Lung (tissue), 12 donors: ENCODE measurements around the gene MESD. TPM values are rescaled to one million over a fixed set of nuclear protein-coding genes. Genes with fewer than 3 reads are reported as not detected.

Experiments
- ATAC-seq: fragments of 200-7000 bp; cut with Tn5 transposase; one replicate; pipeline ENCODE4 v1.9.1; 2020; ENCODE audit warnings: moderate number of reproducible peaks; ENCODE audit not compliant: insufficient read depth, low FRiP score
- DNase-seq, 3 donors: peaks; one replicate each; pipeline ENCODE4 v3.0.0-alpha.2; 2013 to 2017
- H3K27ac ChIP-seq, 2 donors: one replicate each; pipeline ENCODE4 v1.5.1; 2013; ENCODE audit warnings: mild to moderate bottlenecking in 2 of 2, moderate library complexity in 2 of 2, control low read depth in 1 of 2, inconsistent platforms in 1 of 2, low read depth in 1 of 2, low read length in 1 of 2
- H3K27me3 ChIP-seq, 3 donors: one replicate each; pipeline ENCODE4 v1.5.1; 2013; ENCODE audit warnings: low read length in 2 of 3; ENCODE audit not compliant: control insufficient read depth in 3 of 3, insufficient read depth in 3 of 3
- H3K36me3 ChIP-seq, 4 donors: one replicate each; pipeline ENCODE4 v1.5.1; 2013; ENCODE audit warnings: low read length in 4 of 4, mild to moderate bottlenecking in 1 of 4, moderate library complexity in 1 of 4; ENCODE audit not compliant: control insufficient read depth in 4 of 4, insufficient read depth in 4 of 4
- H3K4me1 ChIP-seq, 5 donors: one replicate each; pipeline ENCODE4 v1.5.1; 2013; ENCODE audit warnings: low read length in 5 of 5, mild to moderate bottlenecking in 2 of 5, moderate library complexity in 1 of 5; ENCODE audit not compliant: control insufficient read depth in 5 of 5, insufficient read depth in 5 of 5
- H3K4me3 ChIP-seq: one replicate; pipeline ENCODE4 v1.5.1; 2013; ENCODE audit warnings: mild to moderate bottlenecking, control low read depth, moderate library complexity
- H3K9ac ChIP-seq, 2 donors: one replicate each; pipeline ENCODE4 v1.5.1; 2013; ENCODE audit warnings: low read length in 2 of 2, control low read depth in 1 of 2; ENCODE audit not compliant: insufficient read depth in 1 of 2
- H3K9me3 ChIP-seq, 4 donors: one replicate each; pipeline ENCODE4 v1.5.1; 2013; ENCODE audit warnings: low read length in 3 of 4, mild to moderate bottlenecking in 1 of 4, moderate library complexity in 1 of 4; ENCODE audit not compliant: control insufficient read depth in 4 of 4, insufficient read depth in 3 of 4
- CTCF ChIP-seq: IDR thresholded peaks from 2 replicates; pipeline ENCODE4 v1.5.1; 2012; ENCODE audit warnings: mild to moderate bottlenecking; ENCODE audit errors: control extremely low read depth, extremely low read depth
- WGBS, 2 donors: extraction: QIAGEN DNeasy Blood & Tissue Kit; methylation state at CpG; one replicate each; pipeline ENCODE4 v1.1.7; 2013; 5-methylcytosine and 5-hydroxymethylcytosine counted together
- polyA plus RNA-seq, 2 donors: library from polyadenylated mRNA; stranded (reverse); fragments of 200-250 nt; gene quantifications; one replicate each; pipeline ENCODE4 v1.2.1, GENCODE V29; 2013
- total RNA-seq, 2 donors: library from RNA; depleted of rRNA in 1 of 2; stranded (reverse); fragments of >200 nt in 1 of 2; gene quantifications; one replicate each; pipeline ENCODE4 v1.2.1, GENCODE V29; 2014 to 2021
- donor health status: control.
- donor health status: control.
- donor health status: Bipolar disorder and iron deficiency.
- donor health status: healthy.
- donor health status: DM: yes; HTN: yes; CAD: no.

Gene MESD
- total and polyA plus RNA-seq, 4 donors = 15.3 to 26.4 (median 21.9) TPM

GRCh38 chr15:81025721-81026370 is 36.2 kb upstream of the MESD start:
- no peak for ATAC-seq
- no peak overlapping the region for H3K27ac ChIP-seq
- WGBS, 2 donors = 82 to 89% methylated on average over 4 of the region's 4 CpGs
- peaks cover 0 to 4% (median 0%) of the 10 kb centered on the region in 4 donors for H3K9me3 ChIP-seq
- no peak overlapping the region for H3K4me3 ChIP-seq
- H3K27me3 ChIP-seq = no peaks in the 10 kb centered on the region
- no peaks in the 10 kb centered on the region for H3K36me3 ChIP-seq
- no peak for TF ChIP-seq CTCF
- no peak for DNase-seq
- H3K9ac ChIP-seq = no peak overlapping the region
- peaks cover 0 to 10% (median 7%) of the 10 kb centered on the region in 5 donors for H3K4me1 ChIP-seq

DNA sequence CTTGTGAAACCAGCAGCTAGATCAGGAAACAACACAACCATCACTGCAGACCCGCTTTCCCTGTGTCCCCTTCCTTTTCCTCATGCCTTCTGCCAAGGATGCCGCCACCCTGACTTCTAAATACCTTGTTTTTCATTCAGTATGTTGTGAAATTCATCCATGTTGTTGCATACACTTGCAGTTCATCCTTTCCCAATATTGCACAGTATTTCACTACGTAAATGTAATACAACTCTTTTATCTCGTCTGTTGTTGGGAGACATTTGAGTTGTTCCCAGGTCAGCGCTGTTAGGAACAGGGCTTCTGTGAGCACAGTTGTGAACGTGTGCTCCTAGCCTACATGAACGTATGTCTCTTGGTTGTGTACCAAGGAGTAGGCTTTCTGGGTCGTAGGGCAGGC is 35.3 kb upstream of the MESD start:
- no peak for TF ChIP-seq CTCF
- WGBS, 2 donors = 67 to 84% methylated on average over 8 of the region's 8 CpGs
- Histone ChIP-seq H3K9ac (no peak overlapping the region), H3K4me1 (peaks cover 0 to 10% (median 7%) of the 10 kb centered on the region in 5 donors), H3K36me3 (no peaks in the 10 kb centered on the region), H3K9me3 (peaks cover 0 to 4% (median 0%) of the 10 kb centered on the region in 4 donors), H3K27ac (peak overlapping the region in 1 of 2 donors; percentile 37), H3K27me3 (no peaks in the 10 kb centered on the region), H3K4me3 (no peak overlapping the region)
- DNase-seq (no peak), ATAC-seq (no peak)

DNA sequence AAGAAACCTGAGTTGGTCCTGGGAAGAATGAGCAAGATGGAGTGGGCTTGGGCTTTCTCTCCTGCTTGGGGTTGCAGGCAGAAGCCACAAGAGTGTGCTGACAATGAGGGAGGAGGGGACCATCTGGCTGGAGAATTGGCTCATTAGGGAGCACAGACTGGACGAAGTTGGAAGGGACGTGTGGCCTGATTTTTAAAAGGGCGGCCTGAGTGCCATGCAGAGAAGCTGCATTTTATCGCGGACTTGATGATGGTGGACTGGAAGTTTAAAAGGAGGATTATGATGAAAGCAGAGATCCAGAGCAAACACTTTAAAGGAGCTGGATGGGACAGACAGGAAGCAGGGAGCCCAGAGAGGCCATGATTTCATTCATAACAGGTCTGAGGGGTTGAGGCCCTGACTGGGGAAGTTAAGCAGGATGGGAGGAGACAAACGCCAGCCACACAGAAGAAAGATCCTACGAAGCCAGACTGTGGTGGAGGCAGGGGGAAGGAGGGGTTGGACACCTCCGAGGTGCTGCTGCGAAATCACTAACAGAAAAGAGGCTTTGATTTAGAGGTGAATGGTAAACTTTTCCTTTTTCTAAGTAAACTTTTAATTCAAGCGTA is 34.8 kb upstream of the MESD start:
- 55 to 62% methylated on average over 10 of the region's 10 CpGs for WGBS, 2 donors
- ATAC-seq (no peak), DNase-seq (peak in 1 of 3 donors; percentile 54)
- no peaks in the 10 kb centered on the region for H3K27me3 ChIP-seq
- H3K27ac ChIP-seq = peak overlapping the region; percentile 12 to 84
- no peak overlapping the region for H3K9ac ChIP-seq
- TF ChIP-seq CTCF = no peak
- no peaks in the 10 kb centered on the region for H3K36me3 ChIP-seq
- peaks cover 0 to 10% (median 7%) of the 10 kb centered on the region in 5 donors for H3K4me1 ChIP-seq
- no peak overlapping the region for H3K4me3 ChIP-seq
- H3K9me3 ChIP-seq = no peaks in the 10 kb centered on the region
